Stimulated activated naive B cell treated with anti-CD40 and anti-IgM and Interleukin-4, amounts not matched to agents 10 μg/mL and 1 μg/mL and 100 μg/mL, for 72 hours (primary cell): ENCODE data around the gene COL1A1.

Experiments
- ATAC-seq, 2 donors: fragments of 150-1000 bp; cut with Tn5 transposase; replicated peaks; 2 replicates each; pipeline ENCODE4 v1.10.0; 2021; ENCODE audit warnings: moderate library complexity in 1 of 2
- DNase-seq: peaks from one replicate; pipeline ENCODE4 v3.0.0; 2021
- H3K27ac Mint-ChIP-seq: one replicate; pipeline ENCODE4 v1.8.0; 2022; ENCODE audit warnings: mild to moderate bottlenecking, mixed read lengths
- H3K27me3 Mint-ChIP-seq, 2 donors: one replicate each; pipeline ENCODE4 v1.8.0; 2022; ENCODE audit warnings: mixed read lengths in 2 of 2
- H3K36me3 Mint-ChIP-seq, 2 donors: one replicate each; pipeline ENCODE4 v1.8.0; 2022; ENCODE audit warnings: mixed read lengths in 2 of 2, mild to moderate bottlenecking in 1 of 2
- H3K4me1 Mint-ChIP-seq, 2 donors: one replicate each; pipeline ENCODE4 v1.8.0; 2022; ENCODE audit warnings: mixed read lengths in 2 of 2, mild to moderate bottlenecking in 1 of 2
- H3K4me3 Mint-ChIP-seq, 2 donors: one replicate each; pipeline ENCODE4 v1.8.0; 2022; ENCODE audit warnings: mild to moderate bottlenecking in 2 of 2, mixed read lengths in 2 of 2, moderate library complexity in 1 of 2
- H3K9me3 Mint-ChIP-seq, 2 donors: one replicate each; pipeline ENCODE4 v1.8.0; 2022; ENCODE audit warnings: mixed read lengths in 2 of 2, mild to moderate bottlenecking in 1 of 2

Gene COL1A1

DNA sequence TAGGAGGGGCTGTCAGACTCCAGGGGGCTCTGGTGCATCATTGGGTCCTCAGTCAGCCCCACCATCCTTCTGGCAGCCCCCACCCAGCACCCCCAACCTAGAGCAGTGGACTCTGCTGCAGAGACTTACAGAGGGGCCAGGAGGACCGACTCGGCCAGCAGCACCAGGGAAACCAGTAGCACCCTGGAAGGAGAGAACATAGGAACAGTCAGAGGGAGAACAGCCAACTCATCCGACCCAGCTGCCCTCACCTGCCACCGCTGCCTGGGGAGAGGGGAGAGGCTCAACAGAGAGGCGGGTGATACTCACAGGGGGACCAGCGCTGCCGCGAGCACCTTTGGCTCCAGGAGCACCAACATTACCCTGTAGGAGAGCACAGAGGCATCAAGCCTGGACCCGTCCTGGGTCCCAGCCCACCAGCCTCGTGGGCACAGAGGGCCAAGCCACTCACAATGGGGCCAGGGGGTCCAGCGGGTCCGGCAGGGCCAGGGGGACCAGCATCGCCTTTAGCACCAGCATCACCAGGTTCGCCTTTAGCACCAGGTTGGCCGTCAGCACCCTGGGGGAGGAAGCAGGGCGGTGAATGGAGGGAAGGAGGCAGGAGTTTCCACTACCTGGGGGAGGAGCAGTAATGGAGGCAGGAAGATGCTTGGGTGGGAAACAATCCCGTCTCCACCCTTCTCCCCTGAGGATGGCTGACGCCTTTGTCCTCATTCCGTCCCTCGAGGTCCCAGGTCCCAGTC is 11.7 kb downstream of the COL1A1 start:
- Mint-ChIP-seq H3K27ac (no peak overlapping the region), H3K4me3 (no peak overlapping the region), H3K9me3 (no peaks in the 10 kb centered on the region), H3K4me1 (peaks cover 36 to 49% of the 10 kb centered on the region in 2 donors), H3K36me3 (no peaks in the 10 kb centered on the region), H3K27me3 (no peaks in the 10 kb centered on the region)
- DNase-seq = no peak
- no peak for ATAC-seq

DNA sequence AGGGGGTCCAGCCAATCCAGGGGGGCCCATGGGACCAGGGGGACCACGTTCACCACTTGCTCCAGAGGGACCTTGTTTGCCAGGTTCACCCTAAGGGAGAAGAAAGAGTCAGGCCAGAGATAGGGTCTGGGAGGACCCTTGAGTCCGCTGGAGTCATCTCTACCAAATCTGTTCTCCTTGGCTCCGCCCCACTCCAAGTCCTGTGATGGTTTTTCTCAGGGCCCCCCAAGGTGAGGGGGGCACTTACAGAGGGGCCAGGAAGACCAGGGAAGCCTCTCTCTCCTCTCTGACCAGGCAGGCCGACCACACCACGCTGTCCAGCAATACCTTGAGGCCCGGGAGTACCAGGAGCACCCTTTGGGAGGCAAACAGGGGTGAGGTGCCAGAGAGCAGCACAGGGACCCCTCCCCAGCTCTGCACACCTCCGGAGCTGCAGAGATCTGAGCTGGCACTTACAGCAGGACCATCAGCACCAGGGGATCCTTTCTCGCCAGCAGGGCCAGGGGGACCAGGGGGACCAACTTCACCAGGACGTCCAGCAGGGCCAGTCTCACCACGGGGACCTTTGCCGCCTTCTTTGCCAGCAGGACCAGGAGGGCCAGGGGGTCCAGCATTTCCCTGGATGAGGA is 12.4 kb downstream of the COL1A1 start:
- no peak overlapping the region for H3K4me3 Mint-ChIP-seq
- DNase-seq = no peak
- H3K27ac Mint-ChIP-seq = peak overlapping the region; percentile 31
- peaks cover 41 to 56% of the 10 kb centered on the region in 2 donors for H3K4me1 Mint-ChIP-seq
- H3K27me3 Mint-ChIP-seq = no peaks in the 10 kb centered on the region
- no peaks in the 10 kb centered on the region for H3K9me3 Mint-ChIP-seq
- no peak for ATAC-seq
- H3K36me3 Mint-ChIP-seq = no peaks in the 10 kb centered on the region

DNA sequence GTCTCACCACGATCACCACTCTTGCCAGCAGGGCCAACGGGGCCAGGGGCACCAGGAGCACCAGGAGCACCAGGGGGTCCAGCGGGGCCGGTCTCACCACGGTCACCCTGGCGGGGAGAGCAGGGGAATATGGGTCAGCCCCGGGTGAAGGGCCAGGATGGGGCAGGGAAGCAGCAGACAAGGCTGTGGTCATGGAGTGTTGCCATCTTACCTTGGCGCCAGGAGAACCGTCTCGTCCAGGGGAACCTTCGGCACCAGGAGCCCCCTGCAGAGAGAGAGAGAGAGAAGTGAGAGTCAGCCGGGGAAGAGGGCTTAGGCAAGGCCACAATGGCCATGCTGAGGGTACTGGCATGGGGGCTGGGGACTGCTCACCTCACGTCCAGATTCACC is 12.9 kb downstream of the COL1A1 start:
- H3K9me3 Mint-ChIP-seq = no peaks in the 10 kb centered on the region
- peaks cover 40 to 58% of the 10 kb centered on the region in 2 donors for H3K4me1 Mint-ChIP-seq
- H3K27ac Mint-ChIP-seq = no peak overlapping the region
- no peak for DNase-seq
- ATAC-seq = no peak
- H3K27me3 Mint-ChIP-seq = no peaks in the 10 kb centered on the region
- no peaks in the 10 kb centered on the region for H3K36me3 Mint-ChIP-seq
- H3K4me3 Mint-ChIP-seq = no peak overlapping the region

DNA sequence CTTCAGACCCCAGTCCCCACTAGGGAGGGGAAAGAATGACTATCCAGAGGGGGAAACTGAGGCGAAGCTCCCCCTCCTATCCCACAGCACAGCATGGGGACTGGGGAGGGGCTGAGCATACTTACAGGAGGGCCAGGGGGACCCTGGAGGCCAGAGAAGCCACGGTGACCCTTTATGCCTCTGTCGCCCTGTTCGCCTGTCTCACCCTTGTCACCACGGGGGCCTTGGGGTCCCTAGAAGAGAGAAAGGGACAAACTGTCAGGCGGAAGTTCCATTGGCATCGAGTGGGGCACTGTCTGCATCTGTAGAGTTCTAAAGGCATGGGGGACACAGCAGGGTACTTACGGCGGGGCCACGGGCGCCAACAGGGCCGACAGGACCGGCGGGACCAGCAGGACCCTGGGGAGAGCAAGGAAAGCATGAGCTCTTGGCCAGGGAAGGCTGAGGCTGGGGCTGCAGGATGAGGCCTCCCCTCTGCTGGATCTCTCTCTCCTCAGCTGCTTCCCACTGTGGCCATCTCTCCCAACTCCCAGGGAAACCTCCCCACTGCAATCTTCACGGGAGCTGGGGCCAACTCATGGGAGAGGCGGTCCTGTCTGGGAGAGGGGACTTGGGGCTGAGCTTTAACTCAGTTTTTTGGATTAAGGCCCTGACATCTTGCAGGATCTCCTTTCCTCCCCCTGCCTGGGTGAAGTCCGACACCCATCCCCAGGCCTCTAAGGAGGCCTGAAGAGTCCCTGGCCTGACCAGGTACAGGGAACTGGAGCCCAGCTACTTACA is 13.5 kb downstream of the COL1A1 start:
- H3K9me3 Mint-ChIP-seq = no peaks in the 10 kb centered on the region
- no peaks in the 10 kb centered on the region for H3K27me3 Mint-ChIP-seq

DNA sequence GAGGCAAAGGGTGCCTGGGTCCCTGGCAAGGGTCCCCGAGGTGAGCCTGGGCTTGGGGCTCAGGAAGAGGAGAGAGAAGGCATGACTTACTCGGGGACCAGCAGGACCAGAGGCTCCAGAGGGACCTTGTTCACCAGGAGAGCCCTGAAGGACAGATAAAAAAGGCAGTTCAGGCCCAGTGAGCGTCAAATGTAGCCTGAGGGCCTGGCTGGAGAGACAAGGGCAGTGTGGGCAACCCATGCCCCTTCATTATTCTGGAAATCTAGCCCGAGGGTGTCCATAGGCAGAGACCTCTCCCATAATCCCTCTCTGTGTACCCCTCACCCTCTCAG is 14.1 kb downstream of the COL1A1 start:
- Mint-ChIP-seq H3K9me3 (no peaks in the 10 kb centered on the region), H3K4me3 (no peak overlapping the region), H3K27me3 (no peaks in the 10 kb centered on the region), H3K27ac (no peak overlapping the region), H3K4me1 (peaks cover 37 to 55% of the 10 kb centered on the region in 2 donors), H3K36me3 (no peaks in the 10 kb centered on the region)
- ATAC-seq = no peak
- no peak for DNase-seq

More for the DNA sequence above, 13.5 kb downstream of the COL1A1 start:
- Mint-ChIP-seq H3K4me3 (no peak overlapping the region), H3K27ac (no peak overlapping the region), H3K36me3 (no peaks in the 10 kb centered on the region), H3K4me1 (peaks cover 39 to 58% of the 10 kb centered on the region in 2 donors)
- ATAC-seq (no peak), DNase-seq (no peak)

DNA sequence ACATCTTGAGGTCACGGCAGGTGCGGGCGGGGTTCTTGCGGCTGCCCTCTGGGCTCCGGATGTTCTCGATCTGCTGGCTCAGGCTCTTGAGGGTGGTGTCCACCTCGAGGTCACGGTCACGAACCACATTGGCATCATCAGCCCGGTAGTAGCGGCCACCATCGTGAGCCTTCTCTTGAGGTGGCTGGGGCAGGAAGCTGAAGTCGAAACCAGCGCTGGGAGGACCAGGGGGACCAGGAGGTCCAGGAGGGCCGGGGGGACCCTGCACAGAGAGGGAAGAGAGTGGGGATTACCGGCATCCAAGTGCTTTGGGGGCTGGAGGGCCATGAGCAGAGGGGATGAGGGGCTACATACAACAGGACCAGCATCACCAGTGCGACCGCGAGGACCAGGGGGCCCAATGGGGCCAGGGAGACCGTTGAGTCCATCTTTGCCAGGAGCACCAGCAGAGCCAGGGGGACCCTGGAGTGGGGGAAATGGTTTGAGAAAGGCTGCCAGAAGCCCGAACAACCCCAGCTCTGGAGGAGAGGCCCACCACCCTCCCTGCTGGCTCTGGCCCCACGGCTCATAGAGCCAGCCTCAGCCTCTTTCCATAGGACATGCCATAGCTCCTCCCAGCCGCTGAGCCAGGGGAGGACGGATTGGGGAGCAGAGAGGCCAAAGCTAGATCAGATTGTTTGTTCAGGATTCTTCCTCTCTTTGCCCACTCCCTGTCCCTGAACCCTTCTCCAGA is 14.6 kb downstream of the COL1A1 start:
- ATAC-seq (no peak), DNase-seq (no peak)
- Mint-ChIP-seq H3K9me3 (no peaks in the 10 kb centered on the region), H3K4me1 (peaks cover 37 to 52% of the 10 kb centered on the region in 2 donors), H3K4me3 (no peak overlapping the region), H3K36me3 (no peaks in the 10 kb centered on the region), H3K27ac (no peak overlapping the region), H3K27me3 (no peaks in the 10 kb centered on the region)

DNA sequence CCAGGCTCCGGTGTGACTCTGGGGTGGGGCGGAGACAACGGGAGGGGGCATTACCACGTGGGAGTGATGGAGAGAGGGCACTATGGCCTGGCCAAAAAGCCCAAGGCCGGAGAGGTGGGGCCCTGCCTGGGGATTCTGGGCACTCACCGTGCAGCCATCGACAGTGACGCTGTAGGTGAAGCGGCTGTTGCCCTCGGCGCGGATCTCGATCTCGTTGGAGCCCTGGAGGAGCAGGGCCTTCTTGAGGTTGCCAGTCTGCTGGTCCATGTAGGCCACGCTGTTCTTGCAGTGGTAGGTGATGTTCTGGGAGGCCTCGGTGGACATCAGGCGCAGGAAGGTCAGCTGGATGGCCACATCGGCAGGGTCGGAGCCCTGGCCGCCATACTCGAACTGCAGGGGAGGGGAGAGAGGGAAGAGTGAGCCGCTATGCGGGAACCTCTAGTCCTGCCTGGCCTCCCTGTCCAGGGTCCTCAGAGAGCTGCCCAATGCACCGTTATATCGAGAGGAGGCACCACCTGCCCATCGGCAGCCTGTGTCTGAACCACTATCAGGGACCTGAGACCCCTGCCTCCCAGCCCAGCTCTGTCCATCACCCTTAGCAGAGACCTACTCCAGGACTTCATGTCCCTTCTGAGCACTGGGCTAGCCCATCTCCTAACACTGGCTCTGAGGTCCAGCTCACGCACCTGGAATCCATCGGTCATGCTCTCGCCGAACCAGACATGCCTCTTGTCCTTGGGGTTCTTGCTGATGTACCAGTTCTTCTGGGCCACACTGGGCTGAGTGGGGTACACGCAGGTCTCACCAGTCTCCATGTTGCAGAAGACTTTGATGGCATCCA is 15.6 kb downstream of the COL1A1 start:
- Mint-ChIP-seq H3K27ac (no peak overlapping the region), H3K9me3 (no peaks in the 10 kb centered on the region), H3K27me3 (no peaks in the 10 kb centered on the region), H3K36me3 (no peaks in the 10 kb centered on the region), H3K4me1 (peaks cover 37 to 49% of the 10 kb centered on the region in 2 donors), H3K4me3 (peak overlapping the region in 1 of 2 donors; percentile 33)
- no peak for DNase-seq
- ATAC-seq = no peak

DNA sequence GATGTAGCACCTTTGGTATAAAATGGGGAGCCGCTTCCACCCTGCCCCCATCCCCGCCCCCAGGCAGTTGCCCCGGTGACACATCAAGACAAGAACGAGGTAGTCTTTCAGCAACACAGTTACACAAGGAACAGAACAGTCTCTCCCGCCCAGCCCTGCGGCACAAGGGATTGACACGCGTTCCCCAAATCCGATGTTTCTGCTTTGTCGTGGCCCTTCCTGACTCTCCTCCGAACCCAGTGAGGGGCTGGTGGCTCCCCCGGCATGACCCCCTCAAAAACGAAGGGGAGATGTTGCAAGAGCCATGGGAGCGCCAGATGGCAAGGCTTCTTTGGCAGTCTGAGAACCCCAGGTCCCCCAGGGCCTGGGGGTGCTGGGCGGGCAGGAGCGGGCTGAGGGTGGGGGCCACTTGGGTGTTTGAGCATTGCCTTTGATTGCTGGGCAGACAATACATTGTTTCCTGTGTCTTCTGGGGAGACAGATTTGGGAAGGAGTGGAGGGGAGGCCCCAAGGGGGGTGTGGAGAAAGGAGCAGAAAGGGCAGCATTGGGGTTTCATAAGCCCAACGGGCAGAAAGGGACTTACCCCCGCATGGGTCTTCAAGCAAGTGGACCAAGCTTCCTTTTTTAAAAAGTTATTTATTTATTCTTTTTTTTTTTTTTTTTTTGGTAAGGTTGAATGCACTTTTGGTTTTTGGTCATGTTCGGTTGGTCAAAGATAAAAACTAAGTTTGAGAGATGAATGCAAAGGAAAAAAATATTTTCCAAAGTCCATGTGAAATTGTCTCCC is 16.6 kb downstream of the COL1A1 start:
- Mint-ChIP-seq H3K4me1 (peaks cover 36 to 42% of the 10 kb centered on the region in 2 donors), H3K9me3 (no peaks in the 10 kb centered on the region), H3K36me3 (no peaks in the 10 kb centered on the region), H3K4me3 (peak overlapping the region; percentile 33 to 53), H3K27ac (peak overlapping the region; percentile 51), H3K27me3 (no peaks in the 10 kb centered on the region)
- ATAC-seq = peak; percentile 46 to 50
- no peak for DNase-seq

DNA sequence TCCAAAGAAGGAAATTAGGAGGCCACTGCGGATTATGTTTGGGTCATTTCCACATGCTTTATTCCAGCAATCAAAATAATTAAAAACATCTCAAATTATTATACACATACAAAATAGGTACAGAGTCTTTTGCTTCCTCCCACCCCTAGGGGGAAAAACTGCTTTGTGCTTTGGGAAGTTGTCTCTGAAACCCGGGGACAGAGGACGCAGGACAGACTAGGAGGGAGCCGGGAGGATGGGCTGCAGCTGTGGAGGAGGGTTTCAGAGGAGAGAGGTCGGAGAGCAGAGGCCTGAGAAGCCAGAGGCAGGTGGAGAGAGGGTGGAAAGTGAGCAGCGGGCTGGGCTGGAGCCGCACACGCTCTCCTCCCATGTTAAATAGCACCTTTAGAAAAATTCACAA is 17.4 kb downstream of the COL1A1 start:
- peak; percentile 30 to 37 for ATAC-seq
- Mint-ChIP-seq H3K9me3 (no peaks in the 10 kb centered on the region), H3K36me3 (no peaks in the 10 kb centered on the region), H3K4me3 (peak overlapping the region; percentile 48 to 59), H3K27ac (no peak overlapping the region), H3K27me3 (no peaks in the 10 kb centered on the region), H3K4me1 (peaks cover 36 to 39% of the 10 kb centered on the region in 2 donors)
- DNase-seq = no peak

DNA sequence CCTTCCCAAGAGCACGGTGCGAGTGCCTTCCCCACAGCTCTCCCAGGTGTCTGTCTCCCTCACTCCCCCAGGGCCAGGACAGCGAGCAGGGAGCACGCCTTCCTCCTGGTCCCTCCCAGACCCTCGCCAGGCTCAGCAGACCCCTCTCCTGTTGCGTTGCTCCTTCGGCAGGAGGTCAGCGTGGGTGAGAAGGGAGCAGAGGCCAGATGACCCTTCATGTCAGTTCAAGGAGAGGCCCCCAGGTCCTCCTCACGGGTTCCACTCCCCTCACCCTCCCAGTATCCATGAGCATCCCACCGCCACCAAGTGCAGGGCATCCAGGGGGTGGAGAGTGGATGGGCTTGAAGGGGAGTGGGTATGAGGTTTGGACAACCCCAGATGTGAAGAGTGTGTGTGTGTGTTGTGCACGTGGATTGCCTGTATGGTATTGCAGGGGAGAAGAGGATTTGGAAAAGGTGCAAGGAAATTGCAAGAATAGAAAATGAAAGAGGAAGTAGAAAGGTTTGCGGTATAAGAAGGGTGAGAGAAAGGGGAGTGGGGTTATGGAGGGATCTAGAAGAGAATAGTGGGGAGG is 17.9 kb downstream of the COL1A1 start:
- Mint-ChIP-seq H3K36me3 (no peaks in the 10 kb centered on the region), H3K9me3 (no peaks in the 10 kb centered on the region), H3K27ac (no peak overlapping the region), H3K4me3 (peak overlapping the region; percentile 8 to 48), H3K4me1 (peaks cover 39 to 43% of the 10 kb centered on the region in 2 donors), H3K27me3 (no peaks in the 10 kb centered on the region)
- ATAC-seq = peak; percentile 54 to 58
- DNase-seq = no peak

DNA sequence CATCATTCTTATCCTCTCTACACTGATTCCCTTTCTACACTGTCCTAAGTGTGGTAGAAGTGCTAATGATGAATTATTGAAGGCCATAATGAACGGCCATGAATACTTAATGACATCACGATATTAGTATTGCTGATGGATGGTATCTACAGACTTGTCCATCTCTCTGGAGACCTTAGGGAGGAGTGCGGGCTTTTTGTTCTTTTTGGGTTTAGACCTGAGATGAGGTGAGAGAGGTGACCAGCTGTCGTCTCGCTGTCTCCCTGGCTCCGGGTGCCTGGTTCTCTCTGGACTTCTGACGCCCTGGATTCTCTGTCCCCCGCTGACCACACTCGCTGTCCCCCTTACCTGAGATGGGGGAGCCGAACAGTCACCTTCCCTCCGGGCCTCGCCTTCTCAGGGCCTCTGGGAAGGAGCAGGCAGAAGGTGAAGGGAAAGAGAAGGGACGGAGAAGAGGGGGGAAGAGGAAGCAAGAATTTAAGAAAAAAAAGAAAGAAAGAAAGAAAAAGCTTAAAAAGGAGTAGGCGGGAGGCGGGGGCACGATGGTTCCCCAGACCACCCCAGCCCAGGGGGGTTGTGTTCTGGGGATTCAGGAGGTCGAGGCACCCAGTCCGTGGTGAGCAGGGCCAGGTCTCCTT is 18.5 kb downstream of the COL1A1 start:
- Mint-ChIP-seq H3K4me3 (no peak overlapping the region), H3K9me3 (no peaks in the 10 kb centered on the region), H3K27me3 (no peaks in the 10 kb centered on the region), H3K36me3 (no peaks in the 10 kb centered on the region), H3K27ac (no peak overlapping the region), H3K4me1 (peaks cover 42 to 49% of the 10 kb centered on the region in 2 donors)
- ATAC-seq (no peak), DNase-seq (no peak)
